A673 (cell line): ENCODE measurements around the gene DNAH9. TPM values are rescaled to one million over a fixed set of nuclear protein-coding genes. Genes with fewer than 3 reads are reported as not detected.

Source experiments
- BruUV-seq: library from RNA; stranded (reverse); fragments of 400-500 nt; replicated peaks from 2 replicates; lab custom pipeline; 2021; lab: Mats Ljungman, UMichigan
- CTCF ChIA-PET: fragments of 300-600 bp; sonication (Branson Sonifier 250); formaldehyde crosslinking; loops from one replicate; lab custom pipeline; 2022; ENCODE audit warnings: antibody characterized with exemption; lab: Charles Lee
- POLR2A ChIA-PET: fragments of 300-600 bp; sonication (Branson Sonifier 250); formaldehyde crosslinking; loops from one replicate; lab custom pipeline; 2022; ENCODE audit warnings: antibody characterized with exemption; ENCODE audit not compliant: low non-redundant PET; lab: Charles Lee
- DNase-seq: peaks from one replicate; pipeline ENCODE4 v3.0.0-alpha.2; 2015; ENCODE audit warnings: low spot score
- H3K27ac ChIP-seq: fragments of 200-600 bp; sonication (generic); 2 replicates; pipeline ENCODE4 v1.5.1; 2016; ENCODE audit warnings: mixed run types, low read depth, mild to moderate bottlenecking, mixed read lengths, antibody characterized with exemption, low read length; ENCODE audit not compliant: poor library complexity, severe bottlenecking
- H3K27me3 ChIP-seq: fragments of 200-600 bp; sonication (generic); replicated peaks from 2 replicates; pipeline ENCODE4 v1.6.1; 2017; ENCODE audit warnings: mixed run types, low read depth, mild to moderate bottlenecking, mixed read lengths, antibody characterized with exemption, low read length; ENCODE audit not compliant: insufficient read depth, poor library complexity
- H3K36me3 ChIP-seq: fragments of 200-600 bp; sonication (generic); 2 replicates; pipeline ENCODE4 v1.6.1; 2016; ENCODE audit warnings: mixed run types, mild to moderate bottlenecking, mixed read lengths, antibody characterized with exemption, low read length; ENCODE audit not compliant: insufficient read depth, poor library complexity, severe bottlenecking
- H3K4me1 ChIP-seq: fragments of 200-600 bp; sonication (generic); 2 replicates; pipeline ENCODE4 v1.6.1; 2017; ENCODE audit warnings: mixed run types, mild to moderate bottlenecking, mixed read lengths, antibody characterized with exemption, low read length; ENCODE audit not compliant: insufficient read depth, poor library complexity, severe bottlenecking
- H3K4me3 ChIP-seq: fragments of 200-600 bp; sonication (generic); 2 replicates; pipeline ENCODE4 v1.5.1; 2016; ENCODE audit warnings: low read depth, mixed run types, mild to moderate bottlenecking, mixed read lengths, low read length; ENCODE audit not compliant: poor library complexity, severe bottlenecking
- H3K9me3 ChIP-seq: fragments of 200-600 bp; sonication (generic); 2 replicates; pipeline ENCODE4 v1.6.1; 2016; ENCODE audit warnings: mixed run types, low read depth, mild to moderate bottlenecking, mixed read lengths, antibody characterized with exemption, low read length; ENCODE audit not compliant: poor library complexity, severe bottlenecking
- CTCF ChIP-seq: fragments of 300-800, 200-600 bp; sonication (generic); conservative IDR thresholded peaks from 2 replicates; pipeline ENCODE4 v1.5.1; 2017; ENCODE audit warnings: low read depth, mild to moderate bottlenecking, antibody characterized with exemption, low read length, moderate library complexity, mixed read lengths
- EZH2 ChIP-seq: fragments of 200-600 bp; sonication (generic); IDR thresholded peaks from 2 replicates; pipeline ENCODE4 v1.6.1; 2017; ENCODE audit warnings: borderline replicate concordance, low read depth, mild to moderate bottlenecking, mixed read lengths, antibody characterized with exemption, low read length; ENCODE audit not compliant: poor library complexity, severe bottlenecking
- intact Hi-C: fragments of 100-400 bp; cut with micrococcal nuclease; formaldehyde crosslinking; loops from one replicate; pipeline ENCODE4 v1.10.0; 2022; ENCODE audit not compliant: unreplicated experiment
- total RNA-seq: library from RNA; stranded (reverse); gene quantifications from 2 replicates; pipeline ENCODE4 v1.2.3, GENCODE V29; 2021

Gene DNAH9
- total RNA-seq, 1 experiment from 2014 or later = 6.6 TPM

- DNase-seq = peak; percentile 16
- Histone ChIP-seq H3K27me3 (no peaks in the 10 kb centered on the region), H3K9me3 (no peaks in the 10 kb centered on the region), H3K4me1 (peaks cover 5% of the 10 kb centered on the region), H3K36me3 (no peaks in the 10 kb centered on the region), H3K27ac (no peak overlapping the region), H3K4me3 (no peak overlapping the region)
- no TSS peak for BruUV-seq
- POLR2A ChIA-PET = interaction anchor here (0.7 kb wide), 1 partner anchor 10 kb away, joined by 3 read pairs; no protein-coding TSS in a partner anchor
- TF ChIP-seq EZH2 = no peak
- no peak for TF ChIP-seq CTCF
- intact Hi-C loops = no loop called here
- CTCF ChIA-PET = no interaction called here
Observed at GRCh38 chr17:11924076-11924475, 325.8 kb downstream of the DNAH9 start.

- TF ChIP-seq EZH2 = no peak
- no peak for TF ChIP-seq CTCF
- BruUV-seq = no TSS peak
- intact Hi-C loops = no loop called here
- ChIA-PET CTCF (no interaction called here), POLR2A (no interaction called here)
- peak; percentile 12 for DNase-seq
- Histone ChIP-seq H3K4me3 (no peak overlapping the region), H3K36me3 (no peaks in the 10 kb centered on the region), H3K27ac (no peak overlapping the region), H3K4me1 (peaks cover 5% of the 10 kb centered on the region), H3K9me3 (no peaks in the 10 kb centered on the region), H3K27me3 (no peaks in the 10 kb centered on the region)
Observed at GRCh38 chr17:11925262-11926021, 327.2 kb downstream of the DNAH9 start.

GRCh38 chr17:11928436-11928835 lies 330.2 kb downstream of the DNAH9 start:
- BruUV-seq = no TSS peak
- ChIA-PET POLR2A (interaction anchor here (0.8 kb wide), 1 partner anchor 347 kb away, joined by 3 read pairs; no protein-coding TSS in a partner anchor), CTCF (interaction anchor here (1.6 kb wide), 1 partner anchor 1053 kb away, joined by 5 read pairs; no protein-coding TSS in a partner anchor)
- TF ChIP-seq EZH2 = no peak
- TF ChIP-seq CTCF = no peak
- intact Hi-C loops = no loop called here
- no peak overlapping the region for H3K4me3 ChIP-seq
- H3K36me3 ChIP-seq = no peaks in the 10 kb centered on the region
- DNase-seq = peak; percentile 22
- no peaks in the 10 kb centered on the region for H3K27me3 ChIP-seq
- no peak overlapping the region for H3K27ac ChIP-seq
- no peaks in the 10 kb centered on the region for H3K9me3 ChIP-seq
- peaks cover 5% of the 10 kb centered on the region for H3K4me1 ChIP-seq
